LNCaP clone FGC (cell line): ENCODE results near the gene CRY1.
A peak's percentile ranks its signal among the peaks of the same experiment; 100 is the strongest.
"Not testable (repeated sequence)": the region's sequence is repeated elsewhere in the genome, so short reads cannot be mapped to it uniquely, and the experiment has no call there.

Source experiments
- DNase-seq: peaks from one replicate; pipeline ENCODE4 v3.0.0-alpha.2; 2011; ENCODE audit warnings: low read depth
- H3K4me3 ChIP-seq: 2 replicates; pipeline ENCODE4 v1.5.1; 2011; ENCODE audit warnings: mild to moderate bottlenecking, low read depth, low read length, control low read depth
- TF ChIP-seq, protein P1 (sequence below): IDR thresholded peaks from 2 replicates; pipeline ENCODE4 v1.5.1; 2012; ENCODE audit warnings: mild to moderate bottlenecking; ENCODE audit not compliant: control insufficient read depth, insufficient read depth; ENCODE audit errors: extremely low read depth

Gene CRY1

DNA sequence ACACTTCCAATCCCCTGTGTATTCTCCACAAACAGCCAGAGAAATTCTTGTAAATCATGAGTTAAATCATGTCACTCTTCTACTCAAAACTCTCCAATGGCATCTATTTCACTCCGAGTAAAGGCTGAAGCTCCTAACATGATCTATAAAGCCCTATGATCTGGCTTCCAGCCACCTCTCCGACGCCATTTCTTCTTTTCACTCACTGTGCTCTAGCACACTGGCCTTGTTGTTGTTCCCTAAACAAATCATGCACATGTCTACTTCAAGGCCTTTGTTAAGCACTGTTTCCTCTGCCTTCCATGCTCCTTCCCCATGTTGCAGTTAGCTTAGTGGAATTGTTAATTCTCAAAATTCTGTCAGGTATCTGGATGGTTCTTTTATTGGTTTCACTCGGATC lies 76.3 kb downstream of the CRY1 start:
- no peak overlapping the region for H3K4me3 ChIP-seq
- TF ChIP-seq, protein P1, sequence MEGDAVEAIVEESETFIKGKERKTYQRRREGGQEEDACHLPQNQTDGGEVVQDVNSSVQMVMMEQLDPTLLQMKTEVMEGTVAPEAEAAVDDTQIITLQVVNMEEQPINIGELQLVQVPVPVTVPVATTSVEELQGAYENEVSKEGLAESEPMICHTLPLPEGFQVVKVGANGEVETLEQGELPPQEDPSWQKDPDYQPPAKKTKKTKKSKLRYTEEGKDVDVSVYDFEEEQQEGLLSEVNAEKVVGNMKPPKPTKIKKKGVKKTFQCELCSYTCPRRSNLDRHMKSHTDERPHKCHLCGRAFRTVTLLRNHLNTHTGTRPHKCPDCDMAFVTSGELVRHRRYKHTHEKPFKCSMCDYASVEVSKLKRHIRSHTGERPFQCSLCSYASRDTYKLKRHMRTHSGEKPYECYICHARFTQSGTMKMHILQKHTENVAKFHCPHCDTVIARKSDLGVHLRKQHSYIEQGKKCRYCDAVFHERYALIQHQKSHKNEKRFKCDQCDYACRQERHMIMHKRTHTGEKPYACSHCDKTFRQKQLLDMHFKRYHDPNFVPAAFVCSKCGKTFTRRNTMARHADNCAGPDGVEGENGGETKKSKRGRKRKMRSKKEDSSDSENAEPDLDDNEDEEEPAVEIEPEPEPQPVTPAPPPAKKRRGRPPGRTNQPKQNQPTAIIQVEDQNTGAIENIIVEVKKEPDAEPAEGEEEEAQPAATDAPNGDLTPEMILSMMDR: no peak
- DNase-seq: no peak

DNA sequence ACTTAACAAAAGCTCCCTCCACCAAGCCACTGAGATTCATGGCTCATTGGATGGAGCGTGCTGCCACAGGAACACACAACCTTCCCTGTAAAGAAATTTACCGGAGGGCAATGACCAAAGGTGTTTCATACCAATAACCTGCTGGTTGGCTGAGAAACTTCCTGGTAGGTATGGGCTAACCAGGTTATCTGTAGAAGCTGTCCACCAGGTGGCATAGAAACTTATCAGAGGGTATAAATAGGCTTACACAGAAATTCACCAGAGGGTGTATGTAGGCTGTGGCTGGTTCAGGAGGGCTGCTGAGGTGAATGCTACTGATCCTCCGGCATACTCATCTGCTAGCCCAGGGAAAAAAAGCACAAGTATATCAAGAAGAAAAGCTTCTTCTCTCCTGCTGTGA lies 79.3 kb downstream of the CRY1 start:
- DNase-seq: peak; percentile 50
- H3K4me3 ChIP-seq: no peak overlapping the region
- TF ChIP-seq, protein P1: peak; percentile 53

DNA sequence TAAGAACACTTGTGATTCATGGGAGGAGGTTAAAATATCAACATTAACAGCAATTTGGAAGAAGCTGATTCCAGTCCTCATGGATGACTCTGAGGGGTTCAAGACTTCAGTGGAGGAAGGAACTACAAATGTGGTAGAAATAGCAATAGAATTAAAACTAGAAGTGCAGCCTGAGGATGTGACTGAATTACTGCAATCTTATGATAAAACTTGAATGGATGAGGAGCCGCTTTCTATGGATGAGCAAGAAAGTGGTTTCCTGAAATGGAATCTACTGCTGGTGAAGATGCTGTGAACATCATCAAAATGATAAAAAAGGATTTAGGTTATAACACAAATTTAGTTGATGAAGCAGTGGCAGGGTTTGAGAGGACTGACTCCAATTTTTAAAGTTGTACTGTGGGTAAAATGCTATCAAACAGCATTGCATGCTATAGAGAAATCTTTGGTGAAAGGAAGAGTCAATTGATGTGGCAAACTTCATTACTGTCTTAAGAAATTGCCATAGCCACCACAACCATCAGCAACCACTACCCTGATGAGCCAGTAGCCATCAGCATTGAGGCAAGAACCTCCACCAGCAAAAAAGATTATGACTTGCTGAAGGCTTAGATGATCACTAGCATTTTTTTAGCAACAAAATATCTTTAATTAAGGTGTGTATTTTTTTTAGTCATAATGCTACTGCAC lies 80.5 kb downstream of the CRY1 start:
- TF ChIP-seq, protein P1: no peak
- DNase-seq: no peak
- no peak overlapping the region for H3K4me3 ChIP-seq

DNA sequence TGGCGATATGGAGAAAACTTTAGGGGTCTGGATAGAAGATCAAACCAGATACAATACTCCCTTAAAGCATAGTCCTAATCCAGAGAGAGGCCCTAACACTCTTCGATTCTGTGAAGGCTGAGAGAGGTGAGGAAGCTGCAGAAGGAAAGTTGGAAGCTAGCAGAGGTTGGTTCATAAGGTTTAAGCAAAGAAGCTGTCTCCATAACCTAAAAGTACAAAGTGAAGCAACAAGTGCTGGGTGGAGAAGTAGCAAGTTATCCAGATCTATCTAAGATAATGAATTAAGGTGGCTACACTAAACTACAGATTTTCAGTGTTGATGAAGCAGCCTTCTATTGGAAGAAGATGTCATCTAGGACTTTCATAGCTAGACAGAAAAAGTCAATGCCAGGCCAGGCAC lies 81.8 kb downstream of the CRY1 start:
- TF ChIP-seq, protein P1: no peak
- no peak overlapping the region for H3K4me3 ChIP-seq
- no peak for DNase-seq

DNA sequence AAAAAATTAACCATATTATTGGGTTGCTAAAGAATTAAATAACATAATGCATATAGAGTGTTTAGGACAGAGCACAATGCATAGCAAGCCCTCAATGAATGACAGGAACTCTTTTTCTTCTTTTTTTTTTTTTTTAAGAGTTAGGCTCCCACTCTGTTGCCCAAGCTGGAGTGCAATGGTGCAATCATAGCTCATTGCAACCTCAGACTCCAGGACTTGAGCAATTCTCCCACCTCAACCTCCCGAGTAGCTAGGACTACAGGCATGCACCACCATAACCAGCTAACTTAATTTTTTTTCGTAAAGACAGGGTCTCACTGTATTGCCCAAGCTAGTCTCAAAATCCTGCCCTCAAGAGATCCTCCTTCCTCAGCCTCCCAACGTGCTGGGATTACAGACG lies 85.9 kb downstream of the CRY1 start:
- TF ChIP-seq, protein P1: no peak
- DNase-seq: no peak
- H3K4me3 ChIP-seq: no peak overlapping the region

DNA sequence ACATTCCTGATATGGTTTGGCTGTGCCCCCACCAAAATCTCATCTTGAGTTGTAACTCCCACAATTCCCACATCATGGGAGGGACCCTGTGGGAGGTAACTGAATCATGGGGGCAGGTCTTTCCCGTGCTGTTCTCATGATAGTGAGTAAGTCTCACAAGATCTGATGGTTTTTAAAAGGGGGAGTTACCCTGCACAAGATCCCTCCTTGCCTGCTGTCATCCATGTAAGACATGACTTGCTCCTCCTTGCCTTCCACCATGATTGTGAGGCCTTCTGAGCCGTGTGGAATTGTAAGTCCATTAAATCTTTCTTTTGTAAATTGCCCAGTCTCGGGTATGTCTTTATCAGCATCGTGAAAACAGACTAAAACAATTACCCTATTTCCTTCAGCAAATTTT lies 90.7 kb downstream of the CRY1 start:
- not testable (repeated sequence) for DNase-seq, H3K4me3 ChIP-seq

DNA sequence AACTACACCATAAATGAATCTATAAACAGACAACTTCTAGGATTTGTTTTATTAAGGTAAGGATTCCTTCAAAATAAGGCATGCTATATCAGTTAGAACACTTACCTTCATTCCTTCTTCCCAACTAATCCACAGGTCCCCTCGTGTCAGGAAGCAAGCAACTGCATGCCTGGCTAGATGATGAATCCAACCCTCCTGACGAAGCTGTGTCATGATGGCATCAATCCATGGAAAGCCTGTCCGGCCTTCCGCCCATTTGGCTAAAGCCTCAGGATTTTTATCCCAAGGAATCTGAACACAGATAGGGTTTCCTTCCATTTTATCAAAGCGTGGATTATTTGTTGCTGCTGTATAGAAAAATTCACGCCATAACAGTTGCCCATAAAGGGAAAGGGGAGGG lies 93.9 kb downstream of the CRY1 start:
- no peak for DNase-seq
- H3K4me3 ChIP-seq: no peak overlapping the region
- TF ChIP-seq, protein P1: no peak

DNA sequence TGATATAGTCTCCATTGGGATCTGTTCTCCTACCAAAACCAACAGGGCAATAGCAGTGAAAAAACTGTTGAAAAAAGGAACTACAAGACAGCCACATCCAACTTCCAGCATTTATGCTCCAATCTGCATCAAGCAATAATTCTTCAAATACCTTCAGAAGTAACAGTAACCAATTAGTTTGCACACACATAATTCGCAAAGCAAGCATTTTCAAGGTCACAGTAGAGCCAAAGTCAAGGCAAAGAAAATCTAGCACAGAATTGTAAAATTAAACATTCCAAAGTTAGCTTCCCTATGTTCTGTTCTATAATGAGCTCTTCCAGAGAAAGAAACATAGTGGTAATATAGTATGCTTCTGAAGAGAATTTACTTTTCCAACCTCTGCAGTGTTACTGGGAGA lies 95.4 kb downstream of the CRY1 start:
- no peak overlapping the region for H3K4me3 ChIP-seq
- no peak for DNase-seq
- TF ChIP-seq, protein P1: no peak

DNA sequence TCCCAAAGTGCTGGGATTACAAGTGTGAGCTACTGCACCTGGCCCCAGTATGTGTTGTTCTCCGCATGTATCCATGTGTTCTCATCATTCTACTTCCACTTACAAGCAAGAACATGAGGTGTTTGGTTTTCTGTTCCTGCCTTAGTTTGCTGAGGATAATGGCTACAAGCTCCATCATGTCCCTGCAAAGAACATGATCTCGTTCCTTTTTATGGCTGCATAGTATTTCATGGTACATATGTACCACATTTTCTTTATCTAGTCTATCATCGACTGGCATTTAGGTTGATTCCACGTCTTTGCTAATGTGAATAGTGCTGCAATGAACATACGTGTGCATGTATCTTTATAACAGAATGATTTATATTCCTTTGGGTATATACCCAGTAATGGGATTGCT lies 97.2 kb downstream of the CRY1 start:
- not testable (repeated sequence) for DNase-seq, H3K4me3 ChIP-seq
